Activated T-helper 1 cell treated with anti-CD3 and anti-CD28 coated beads, Interleukin-12 subunit alpha, Interleukin-12 subunit beta, Interleukin-2, Interleukin-4 antibody, amounts not matched to agents 30 ng/mL and 10 ng/mL and 1 ng/mL, durations not matched to agents 14 hours and 24 hours and 36 hours (primary cell): Measurements from ENCODE around the gene LGR6. TPM values are rescaled to one million over a fixed set of nuclear protein-coding genes. Genes with fewer than 3 reads are reported as not detected.

Experiments
- DNase-seq: peaks from one replicate; pipeline ENCODE4 v3.0.0; 2021; ENCODE audit warnings: low spot score
- H3K27ac Mint-ChIP-seq: one replicate; pipeline ENCODE4 v1.8.0; 2021; ENCODE audit warnings: mild to moderate bottlenecking, mixed read lengths
- H3K27me3 Mint-ChIP-seq: one replicate; pipeline ENCODE4 v1.8.0; 2022; ENCODE audit warnings: mild to moderate bottlenecking, moderate library complexity, mixed read lengths; ENCODE audit not compliant: insufficient read depth
- H3K36me3 Mint-ChIP-seq: one replicate; pipeline ENCODE4 v1.8.0; 2021; ENCODE audit warnings: low read depth, mixed read lengths
- H3K4me1 Mint-ChIP-seq: one replicate; pipeline ENCODE4 v1.8.0; 2021; ENCODE audit warnings: low read depth, mixed read lengths
- H3K4me3 Mint-ChIP-seq: one replicate; pipeline ENCODE4 v1.8.0; 2021; ENCODE audit warnings: mild to moderate bottlenecking, moderate library complexity, mixed read lengths
- H3K9me3 Mint-ChIP-seq: one replicate; pipeline ENCODE4 v1.8.0; 2021; ENCODE audit warnings: mixed read lengths
- intact Hi-C: fragments of 100-400 bp; cut with micrococcal nuclease; formaldehyde crosslinking; loops from one replicate; pipeline ENCODE4 v1.15.1; 2024
- total RNA-seq: library from RNA; stranded (reverse); gene quantifications from 2 replicates; pipeline ENCODE4 v1.2.3, GENCODE V29; 2022

The LGR6 gene
- total RNA-seq, 1 donor from 2014 or later, result not detected

DNA sequence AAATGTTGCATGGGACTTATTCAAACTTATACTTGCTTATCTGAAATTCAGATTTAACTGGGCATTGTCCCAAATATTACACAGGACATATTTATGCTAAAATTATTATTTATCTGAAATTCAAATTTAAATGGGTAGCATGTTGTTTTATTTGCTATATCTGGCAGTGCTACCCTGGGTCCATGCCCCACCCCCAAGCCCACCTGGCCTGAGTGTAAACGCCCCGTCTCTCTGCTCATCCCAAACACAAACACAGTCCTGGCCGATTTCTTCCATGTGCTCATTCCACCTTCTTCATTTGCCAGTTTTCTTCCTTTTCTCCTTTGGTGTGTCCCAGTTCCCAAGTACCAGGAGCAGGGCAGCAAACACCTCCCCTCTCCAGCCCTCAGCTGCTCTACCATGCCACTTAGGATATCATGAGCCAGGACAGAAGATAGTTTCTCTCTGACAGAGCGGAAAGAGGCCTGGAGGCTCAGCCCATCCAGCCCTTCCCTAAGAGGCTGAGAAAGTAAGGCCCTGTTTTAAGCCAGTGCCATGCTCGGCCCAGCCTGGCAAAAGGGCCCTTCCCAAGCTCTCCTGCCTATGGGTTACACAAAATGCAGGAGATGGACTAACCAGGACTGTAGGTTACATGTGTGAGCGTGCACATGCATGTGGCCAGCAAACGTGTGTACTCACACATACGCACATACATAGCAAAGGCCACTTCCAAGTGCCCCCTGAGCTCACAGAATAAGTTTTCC, 78.7 kb downstream of the LGR6 start:
- no peak for DNase-seq
- no peaks in the 10 kb centered on the region for H3K9me3 Mint-ChIP-seq
- no peaks in the 10 kb centered on the region for H3K4me1 Mint-ChIP-seq
- no peaks in the 10 kb centered on the region for H3K36me3 Mint-ChIP-seq
- peaks cover 13% of the 10 kb centered on the region for H3K27me3 Mint-ChIP-seq
- intact Hi-C loops, result no loop called here
- no peak overlapping the region for H3K4me3 Mint-ChIP-seq
- H3K27ac Mint-ChIP-seq, result no peak overlapping the region

DNA sequence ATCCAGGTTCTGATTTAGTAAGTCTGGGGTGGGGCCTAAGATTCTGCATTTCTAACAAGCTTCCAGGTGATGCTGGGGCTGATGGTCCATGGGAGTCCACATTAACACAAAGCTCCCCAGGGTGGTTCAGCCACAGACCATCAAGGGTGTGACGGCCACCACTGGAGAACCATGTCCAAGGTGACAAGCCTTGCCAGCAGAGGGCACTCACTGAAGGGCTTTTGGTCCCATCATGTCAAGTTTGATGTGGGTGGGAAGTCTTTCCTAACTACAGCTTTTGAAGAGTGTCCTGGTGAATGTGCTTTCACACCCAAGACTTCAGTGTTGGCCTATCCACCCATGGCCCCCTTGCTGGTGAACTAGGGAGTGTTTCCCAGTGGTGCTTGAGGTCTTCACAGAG, 81.0 kb downstream of the LGR6 start:
- no peaks in the 10 kb centered on the region for H3K9me3 Mint-ChIP-seq
- peak; percentile 17 for DNase-seq
- H3K36me3 Mint-ChIP-seq, result no peaks in the 10 kb centered on the region
- H3K4me3 Mint-ChIP-seq, result no peak overlapping the region
- H3K27ac Mint-ChIP-seq, result no peak overlapping the region
- intact Hi-C loops, result loop anchor here (1.0 kb wide), 2 partner anchors 41 to 445 kb away; no protein-coding TSS in a partner anchor
- H3K4me1 Mint-ChIP-seq, result no peaks in the 10 kb centered on the region
- H3K27me3 Mint-ChIP-seq, result peaks cover 18% of the 10 kb centered on the region

DNA sequence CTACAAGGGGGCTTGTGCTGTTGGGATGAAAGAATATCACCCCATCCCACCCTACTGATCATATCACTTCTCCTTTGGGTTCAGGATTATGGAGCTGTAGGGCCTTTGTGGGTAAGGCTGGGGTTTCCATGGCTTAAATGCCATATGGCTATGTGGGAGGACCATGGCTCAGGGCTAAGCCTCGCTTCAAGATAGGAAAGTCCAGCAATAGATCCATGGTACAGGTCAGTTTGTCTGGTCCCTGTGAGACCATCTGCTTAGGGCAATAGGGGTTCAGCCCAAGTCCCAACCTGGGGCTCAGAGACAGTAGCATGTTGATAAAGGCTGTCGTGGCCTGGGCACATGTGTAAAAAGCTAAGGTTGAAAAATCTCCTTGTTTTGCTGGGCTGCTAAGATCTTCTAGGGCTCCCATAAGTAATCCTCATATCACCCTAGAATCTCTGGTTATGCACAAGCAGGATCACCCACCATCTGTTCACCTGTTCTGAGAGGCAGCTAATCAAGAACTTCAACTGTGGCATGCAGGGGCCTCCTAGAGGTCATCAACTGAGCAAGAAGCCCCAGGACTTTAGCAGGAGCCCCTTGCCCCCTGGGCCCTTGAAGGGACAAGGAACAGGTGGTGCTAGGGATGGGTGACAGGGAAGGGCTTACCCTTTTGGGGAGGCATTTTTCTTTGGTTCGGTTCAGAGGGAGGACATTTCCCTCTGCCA, 81.6 kb downstream of the LGR6 start:
- Mint-ChIP-seq H3K4me1 (no peaks in the 10 kb centered on the region), H3K4me3 (no peak overlapping the region), H3K27ac (no peak overlapping the region), H3K9me3 (no peaks in the 10 kb centered on the region), H3K36me3 (no peaks in the 10 kb centered on the region), H3K27me3 (peaks cover 21% of the 10 kb centered on the region)
- intact Hi-C loops, result no loop called here
- DNase-seq, result no peak

DNA sequence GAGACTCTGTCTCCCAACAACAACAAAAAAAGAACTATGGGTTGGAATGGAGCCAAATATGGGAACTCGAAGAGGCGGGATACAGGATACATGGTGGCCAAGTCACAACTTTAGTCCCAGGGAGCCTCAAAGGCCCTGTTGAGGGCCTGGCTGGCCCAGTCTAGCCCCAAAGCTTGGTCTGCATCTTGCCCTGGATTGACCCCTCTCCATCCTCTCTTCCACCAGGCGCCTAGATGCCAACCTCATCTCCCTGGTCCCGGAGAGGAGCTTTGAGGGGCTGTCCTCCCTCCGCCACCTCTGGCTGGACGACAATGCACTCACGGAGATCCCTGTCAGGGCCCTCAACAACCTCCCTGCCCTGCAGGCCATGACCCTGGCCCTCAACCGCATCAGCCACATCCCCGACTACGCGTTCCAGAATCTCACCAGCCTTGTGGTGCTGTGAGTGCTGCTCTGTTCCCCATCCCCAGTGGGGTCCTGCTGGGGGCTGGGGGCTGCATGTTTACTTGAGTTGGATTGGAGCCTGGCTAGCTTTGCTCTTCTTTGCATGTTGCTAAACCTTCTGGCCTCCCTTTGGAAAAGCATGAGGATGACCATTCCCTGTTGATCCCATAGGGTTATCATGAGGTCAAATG, 82.6 kb downstream of the LGR6 start:
- H3K4me1 Mint-ChIP-seq, result no peaks in the 10 kb centered on the region
- intact Hi-C loops, result no loop called here

DNA sequence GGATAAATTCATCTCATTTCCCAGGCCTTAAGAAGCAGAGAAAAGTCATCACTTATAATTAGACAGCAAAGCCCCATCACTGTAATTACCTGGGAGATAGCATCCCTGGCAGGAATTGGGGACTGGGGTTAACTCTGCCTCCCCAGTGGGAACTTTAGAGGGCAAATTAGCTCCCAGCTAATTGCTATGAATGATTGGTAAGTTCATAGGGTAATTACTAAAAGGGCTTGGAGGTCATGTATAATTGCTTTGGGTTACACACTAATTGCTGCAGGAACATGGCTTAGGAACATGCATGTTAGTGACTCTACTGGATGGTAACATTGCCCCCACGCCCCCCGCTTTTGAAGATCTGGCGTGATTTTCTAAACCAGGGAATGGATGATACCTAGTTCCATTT, 83.3 kb downstream of the LGR6 start:
- H3K4me3 Mint-ChIP-seq, result no peak overlapping the region
- peaks cover 19% of the 10 kb centered on the region for H3K27me3 Mint-ChIP-seq
- H3K36me3 Mint-ChIP-seq, result no peaks in the 10 kb centered on the region
- no peaks in the 10 kb centered on the region for H3K4me1 Mint-ChIP-seq
- DNase-seq, result no peak
- intact Hi-C loops, result no loop called here
- H3K27ac Mint-ChIP-seq, result no peak overlapping the region
- no peaks in the 10 kb centered on the region for H3K9me3 Mint-ChIP-seq

More for the DNA sequence above, 82.6 kb downstream of the LGR6 start:
- Mint-ChIP-seq H3K27ac (no peak overlapping the region), H3K9me3 (no peaks in the 10 kb centered on the region), H3K36me3 (no peaks in the 10 kb centered on the region), H3K27me3 (peaks cover 21% of the 10 kb centered on the region), H3K4me3 (no peak overlapping the region)
- DNase-seq, result no peak

DNA sequence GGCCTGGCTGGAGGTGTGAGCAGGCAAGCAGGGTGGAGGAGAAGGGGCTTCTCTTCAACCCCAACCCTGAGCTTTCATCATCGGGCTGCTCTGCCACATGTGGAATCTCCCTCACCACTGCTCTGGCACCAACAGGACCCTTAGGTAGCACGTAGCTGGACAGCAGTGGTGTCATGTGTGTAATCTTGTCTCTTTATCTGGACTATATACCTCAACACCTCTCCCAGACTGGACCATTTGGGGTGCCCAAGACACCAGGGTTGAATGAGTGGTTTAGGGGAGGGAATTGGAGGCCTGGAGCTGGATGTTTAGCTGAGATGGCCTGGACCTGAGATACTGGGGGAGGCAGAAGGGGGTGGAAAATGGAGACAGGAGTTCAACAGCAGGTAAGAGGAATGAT, 85.2 kb downstream of the LGR6 start:
- DNase-seq, result no peak
- no peak overlapping the region for H3K27ac Mint-ChIP-seq
- no peak overlapping the region for H3K4me3 Mint-ChIP-seq
- no peaks in the 10 kb centered on the region for H3K36me3 Mint-ChIP-seq
- H3K27me3 Mint-ChIP-seq, result peaks cover 18% of the 10 kb centered on the region
- H3K4me1 Mint-ChIP-seq, result no peaks in the 10 kb centered on the region
- no peaks in the 10 kb centered on the region for H3K9me3 Mint-ChIP-seq
- intact Hi-C loops, result no loop called here

DNA sequence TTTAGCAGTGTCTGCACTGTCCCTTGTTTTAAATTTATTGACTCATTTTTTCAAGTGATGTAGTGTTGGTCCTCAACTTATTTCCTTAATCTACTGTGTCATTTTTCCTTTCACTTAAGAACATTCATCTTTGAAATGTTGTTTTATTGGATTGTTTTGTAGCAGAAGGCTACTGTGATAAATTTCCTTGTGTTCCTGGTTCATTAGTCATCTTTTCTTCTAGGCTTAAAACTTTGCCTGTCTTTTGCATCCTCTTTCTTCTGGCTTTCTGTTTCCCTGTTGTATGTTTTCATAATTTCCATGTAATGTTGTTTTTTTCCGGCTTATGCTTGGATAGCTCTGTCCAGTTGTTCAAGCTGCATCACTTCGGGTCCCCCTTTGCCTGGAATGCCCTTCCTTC, 86.2 kb downstream of the LGR6 start:
- DNase-seq, result no peak
- H3K27ac Mint-ChIP-seq, result no peak overlapping the region
- no peaks in the 10 kb centered on the region for H3K9me3 Mint-ChIP-seq
- no peak overlapping the region for H3K4me3 Mint-ChIP-seq
- intact Hi-C loops, result no loop called here
- no peaks in the 10 kb centered on the region for H3K36me3 Mint-ChIP-seq
- H3K4me1 Mint-ChIP-seq, result no peaks in the 10 kb centered on the region
- H3K27me3 Mint-ChIP-seq, result peaks cover 16% of the 10 kb centered on the region

DNA sequence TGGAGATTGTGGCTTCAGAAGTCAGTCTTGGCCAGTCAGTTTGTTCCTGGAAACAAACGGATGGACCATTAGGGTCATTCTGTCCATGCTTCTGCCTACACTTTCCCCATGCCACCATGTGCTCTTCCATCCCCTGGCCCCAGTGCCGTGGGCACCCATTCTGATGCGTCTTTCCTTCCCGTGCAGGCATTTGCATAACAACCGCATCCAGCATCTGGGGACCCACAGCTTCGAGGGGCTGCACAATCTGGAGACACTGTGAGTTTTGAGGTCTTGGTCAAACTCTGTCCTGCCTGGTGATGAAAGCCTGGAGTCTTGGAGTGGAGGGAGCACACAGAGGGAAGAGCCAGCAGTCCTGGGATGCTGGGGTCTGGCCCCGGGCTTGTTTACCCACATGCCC, 87.0 kb downstream of the LGR6 start:
- no peaks in the 10 kb centered on the region for H3K36me3 Mint-ChIP-seq
- intact Hi-C loops, result no loop called here
- no peaks in the 10 kb centered on the region for H3K4me1 Mint-ChIP-seq
- peaks cover 16% of the 10 kb centered on the region for H3K27me3 Mint-ChIP-seq
- no peaks in the 10 kb centered on the region for H3K9me3 Mint-ChIP-seq
- H3K27ac Mint-ChIP-seq, result no peak overlapping the region
- no peak for DNase-seq
- H3K4me3 Mint-ChIP-seq, result no peak overlapping the region

DNA sequence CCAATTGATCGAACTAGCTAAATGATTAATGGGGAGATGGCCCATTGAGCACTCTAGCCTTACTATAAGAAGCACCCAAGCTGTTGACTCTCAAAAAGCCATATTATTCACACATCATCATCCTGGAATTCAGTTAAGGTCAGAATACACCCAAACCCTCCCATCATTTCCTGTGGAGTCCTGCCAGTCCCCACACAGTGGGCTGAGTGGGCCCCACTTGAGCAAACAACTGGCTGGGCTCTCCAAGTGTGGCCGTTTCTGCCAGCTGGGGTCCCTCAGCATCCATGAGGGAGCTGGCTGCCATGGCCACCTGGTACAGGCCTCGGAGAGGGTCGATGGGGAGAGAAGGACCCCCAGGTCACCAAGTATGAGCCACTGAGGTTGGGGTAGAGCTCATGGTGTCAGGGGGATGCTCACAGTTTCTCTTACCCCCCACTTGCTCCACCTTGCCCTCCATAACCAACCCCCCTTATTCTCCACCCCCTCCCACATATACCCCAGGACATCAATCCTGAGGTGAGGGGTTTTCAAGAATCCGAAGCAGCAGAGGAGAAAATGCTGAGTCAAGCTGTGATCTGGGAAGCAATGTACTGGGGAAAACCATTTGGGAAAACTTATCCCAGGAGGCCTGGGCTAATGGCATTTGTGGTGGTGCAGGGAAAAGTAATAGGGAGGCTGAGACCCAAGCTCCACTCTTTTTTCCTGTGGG, 87.9 kb downstream of the LGR6 start:
- peaks cover 14% of the 10 kb centered on the region for H3K27me3 Mint-ChIP-seq
- H3K27ac Mint-ChIP-seq, result no peak overlapping the region
- intact Hi-C loops, result no loop called here
- H3K9me3 Mint-ChIP-seq, result no peaks in the 10 kb centered on the region
- no peaks in the 10 kb centered on the region for H3K36me3 Mint-ChIP-seq
- no peak for DNase-seq
- no peak overlapping the region for H3K4me3 Mint-ChIP-seq
- no peaks in the 10 kb centered on the region for H3K4me1 Mint-ChIP-seq

DNA sequence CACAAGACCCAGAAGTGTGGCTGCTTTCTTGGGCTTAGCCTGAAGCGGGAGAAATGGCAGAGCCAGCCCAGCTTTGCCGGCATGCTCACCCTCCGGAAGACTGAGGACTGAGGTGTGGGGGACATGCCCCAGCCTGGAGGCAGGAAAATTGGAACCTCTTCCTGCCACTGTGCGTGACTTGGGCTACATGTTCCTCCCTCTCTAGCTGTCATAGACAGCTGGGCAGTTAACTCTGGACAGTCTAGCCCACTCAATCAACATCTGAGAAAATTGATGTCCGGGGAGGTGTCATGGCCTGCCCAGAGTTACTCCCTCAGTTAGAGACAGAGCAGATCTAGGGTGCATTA, 88.4 kb downstream of the LGR6 start:
- DNase-seq, result no peak
- peaks cover 14% of the 10 kb centered on the region for H3K27me3 Mint-ChIP-seq
- no peak overlapping the region for H3K27ac Mint-ChIP-seq
- intact Hi-C loops, result no loop called here
- no peaks in the 10 kb centered on the region for H3K9me3 Mint-ChIP-seq
- H3K4me1 Mint-ChIP-seq, result no peaks in the 10 kb centered on the region
- no peaks in the 10 kb centered on the region for H3K36me3 Mint-ChIP-seq
- H3K4me3 Mint-ChIP-seq, result no peak overlapping the region

DNA sequence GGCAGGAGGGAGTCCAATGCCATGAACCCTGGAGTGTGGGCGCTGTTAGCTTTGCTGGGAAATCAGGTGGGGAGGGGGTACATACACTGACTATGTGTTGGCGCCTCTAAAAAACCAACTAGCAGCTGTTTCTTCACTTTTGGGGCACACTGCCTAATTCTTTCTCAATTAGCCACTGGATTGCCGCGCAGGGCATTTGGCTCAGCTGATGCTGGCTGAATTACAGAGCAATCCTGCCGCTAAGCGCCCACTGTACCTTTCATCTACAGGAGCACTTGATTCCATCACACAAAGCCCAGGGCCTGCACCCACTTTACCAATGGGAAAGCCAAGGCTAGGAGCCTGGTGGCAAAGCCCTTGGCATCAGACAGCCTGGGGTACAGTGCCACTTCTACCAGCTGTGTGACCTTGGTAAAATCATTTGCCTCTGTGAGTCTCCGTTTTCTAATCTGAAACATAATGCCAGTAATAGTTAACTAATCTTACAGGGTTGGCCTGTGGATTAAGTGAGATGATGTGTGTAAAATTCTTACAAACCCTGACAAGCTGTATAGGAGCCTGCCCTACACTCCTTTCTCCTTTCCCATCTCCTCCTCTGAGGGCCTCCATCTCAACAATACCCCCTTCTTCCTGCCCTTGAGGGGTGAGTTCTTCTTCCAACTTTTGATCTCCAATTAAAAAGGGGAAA, 89.1 kb downstream of the LGR6 start:
- Mint-ChIP-seq H3K4me1 (no peaks in the 10 kb centered on the region), H3K27ac (no peak overlapping the region), H3K4me3 (no peak overlapping the region), H3K36me3 (no peaks in the 10 kb centered on the region), H3K9me3 (no peaks in the 10 kb centered on the region), H3K27me3 (peaks cover 10% of the 10 kb centered on the region)
- intact Hi-C loops, result no loop called here
- DNase-seq, result no peak

DNA sequence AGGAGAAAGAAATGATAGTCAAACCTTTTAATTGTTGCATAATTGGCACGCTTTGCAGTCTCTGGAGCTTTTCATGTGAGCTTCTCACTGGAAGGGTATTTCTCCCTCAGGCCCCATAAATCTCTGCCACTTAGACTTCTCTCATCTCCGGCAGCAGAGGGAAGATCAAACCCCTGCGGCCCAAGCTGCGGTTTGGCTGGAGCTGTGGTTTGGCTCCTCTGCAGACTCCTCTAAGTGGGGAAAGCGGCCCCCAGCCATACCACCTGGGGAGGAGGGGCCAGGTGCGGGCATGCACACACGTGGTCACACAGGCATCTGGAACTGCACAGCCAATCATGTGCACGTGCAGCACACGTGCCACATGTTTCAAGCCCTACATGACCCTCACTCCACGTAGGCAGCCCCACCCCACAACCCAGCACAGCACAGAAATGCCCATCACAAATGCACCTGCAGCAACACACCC, 89.8 kb downstream of the LGR6 start:
- H3K27ac Mint-ChIP-seq, result no peak overlapping the region
- H3K4me3 Mint-ChIP-seq, result no peak overlapping the region
- H3K4me1 Mint-ChIP-seq, result no peaks in the 10 kb centered on the region
- intact Hi-C loops, result no loop called here
- peaks cover 14% of the 10 kb centered on the region for H3K27me3 Mint-ChIP-seq
- H3K36me3 Mint-ChIP-seq, result no peaks in the 10 kb centered on the region
- no peaks in the 10 kb centered on the region for H3K9me3 Mint-ChIP-seq
- DNase-seq, result no peak
